K562 (cell line): Measurements from ENCODE around the gene TAF8. TPM values are rescaled to one million over a fixed set of nuclear protein-coding genes. Genes with fewer than 3 reads are reported as not detected.

Source experiments
- CREB5 ChIP-seq: fragments of 250-450 bp; sonication (Bioruptor Pico); IDR thresholded peaks from 2 replicates; pipeline ENCODE4 v1.5.0; 2020; ENCODE audit warnings: mild to moderate bottlenecking
- ETV1 ChIP-seq: fragments of 450-650 bp; conservative IDR thresholded peaks from 2 replicates; pipeline ENCODE4 v1.6.1; 2016; ENCODE audit warnings: missing genetic modification characterization, control low read depth, low read depth, missing compliant biosample characterization
- HBP1 ChIP-seq: fragments of 450-650 bp; formaldehyde crosslinking; IDR thresholded peaks from 2 replicates; pipeline ENCODE4 v1.4.0; 2022; ENCODE audit warnings: missing genetic modification characterization
- NFIX ChIP-seq: fragments of 250-450 bp; sonication (Bioruptor Pico); IDR thresholded peaks from 2 replicates; pipeline ENCODE4 v1.4.0; 2020; ENCODE audit warnings: low read depth, mild to moderate bottlenecking, moderate library complexity
- NONO ChIP-seq, 2 experiments: fragments of 200-400 bp in 1 of 2; fragments of 450-650 bp in 1 of 2; formaldehyde crosslinking in 1 of 2; IDR thresholded peaks; 2 replicates each; pipeline ENCODE4 v1.6.1; 2017; ENCODE audit warnings: low read depth in 2 of 2, mild to moderate bottlenecking in 2 of 2, moderate library complexity in 2 of 2, low read length in 1 of 2
- RREB1 ChIP-seq: fragments of 250-450 bp; sonication (Bioruptor Pico); IDR thresholded peaks from 2 replicates; pipeline ENCODE4 v1.4.0; 2020
- SFPQ ChIP-seq: fragments of 200-400 bp; formaldehyde crosslinking; IDR thresholded peaks from 2 replicates; pipeline ENCODE4 v1.6.1; 2017; ENCODE audit warnings: mild to moderate bottlenecking, low read depth, low read length, moderate library complexity
- TFAM ChIP-seq: fragments of 250-450 bp; sonication (Bioruptor Pico); conservative IDR thresholded peaks from 2 replicates; pipeline ENCODE4 v1.5.0; 2021; ENCODE audit warnings: mild to moderate bottlenecking, moderate library complexity
- UBTF ChIP-seq, 2 experiments: IDR thresholded peaks; 2 replicates each; pipeline ENCODE4 v1.6.1; 2012; ENCODE audit warnings: improper control_type of control experiment in 2 of 2, low read depth in 2 of 2, low read length in 2 of 2, borderline replicate concordance in 1 of 2
- ZNF134 ChIP-seq: fragments of 250-450 bp; sonication (Bioruptor Pico); conservative IDR thresholded peaks from 2 replicates; pipeline ENCODE4 v1.4.0; 2020
- ZNF79 ChIP-seq: fragments of 250-450 bp; sonication (Bioruptor Pico); IDR thresholded peaks from 2 replicates; pipeline ENCODE4 v1.4.0; 2020; ENCODE audit warnings: low read depth, mild to moderate bottlenecking, moderate library complexity
- polyA plus RNA-seq, 8 experiments: library from polyadenylated mRNA; depleted of rRNA in 4 of 8; stranded (reverse) in 5 of 8; unstranded in 3 of 8; fragments of >200 nt; fragmentation: Nextera tagmentation in 2 of 8; fragmentation: Illumina TruSeq in 1 of 8; extraction: Ambion mirVana in 2 of 8; extraction: Trizol in 1 of 8; gene quantifications; 2 replicates each; pipeline versions ENCODE4 v1.2.1 to v1.2.3, GENCODE V29; 2011 to 2014; ENCODE audit warnings: inconsistent platforms in 1 of 8, missing spikeins in 1 of 8
- total RNA-seq, 7 experiments: library from RNA; depleted of rRNA in 6 of 7; stranded (reverse); fragments of >200 nt in 6 of 7; fragmentation: Illumina TruSeq in 2 of 7; extraction: Trizol in 2 of 7; gene quantifications; 2 replicates each; pipeline versions ENCODE4 v1.2.1 to v1.2.3, GENCODE V29; 2011 to 2021; ENCODE audit warnings: low replicate concordance in 1 of 7

Gene TAF8
- total and polyA plus RNA-seq, 9 of the 15 experiments (the other 6 are each of a cell fraction or from before 2014, with no cell fraction given) = 29.4 to 84.0 (median 52.6) TPM

GRCh38 chr6:42045538-42046460, 4.5 kb upstream of the TAF8 start (continued):
- TF ChIP-seq NFIX (CRISPR knock-in tag) = peak; percentile 33; the same call in 1 of the 2 replicates
- no peak for TF ChIP-seq TFAM (CRISPR knock-in tag)
- TF ChIP-seq RREB1 = no peak
- TF ChIP-seq UBTF (IDR thresholded peaks at IDR 0.05; ENCODE audit: borderline replicate concordance in 1 of 2, low read depth in 2 of 2, low read length in 2 of 2) = no peak
- no peak for TF ChIP-seq CREB5 (CRISPR knock-in tag)
- peak; percentile 67; the same call in 1 of the 2 replicates for TF ChIP-seq ZNF134
- TF ChIP-seq SFPQ = no peak
- no peak for TF ChIP-seq NONO (IDR thresholded peaks at IDR 0.05; ENCODE audit: low read depth in 2 of 2, low read length in 1 of 2)
- TF ChIP-seq ETV1 (tag) = peak; percentile 35; the same call in 1 of the 2 replicates
- no peak for TF ChIP-seq HBP1 (CRISPR knock-in tag)
- no peak for TF ChIP-seq ZNF79 (CRISPR knock-in tag)
